ENCODE results near the gene HELZ. TPM values are rescaled to one million over a fixed set of nuclear protein-coding genes. Genes with fewer than 3 reads are reported as not detected.

The HELZ gene
- total RNA-seq, 4 donors from 2014 or later = 14.7 to 122 (median 45.9) TPM

DNA sequence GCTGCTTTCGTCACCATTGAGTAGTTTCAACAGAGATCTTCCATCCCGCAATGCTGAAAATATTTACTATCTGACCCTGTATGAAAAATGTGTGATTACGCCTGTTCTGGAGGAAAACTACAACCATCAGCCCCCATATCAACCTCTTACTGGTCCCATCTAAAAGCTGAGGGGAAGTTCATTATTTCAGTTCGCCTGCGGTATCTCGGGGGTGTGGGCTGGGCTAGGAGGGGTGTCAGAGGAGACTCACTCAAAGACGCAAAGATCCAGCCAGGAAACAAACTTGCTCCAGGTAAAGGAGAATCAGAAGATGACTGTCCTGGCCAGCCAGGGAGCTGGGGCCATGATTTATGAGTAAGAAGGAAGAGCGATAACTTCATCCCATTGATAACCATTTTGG, 187.0 kb downstream of the HELZ start:
- intact Hi-C loops (cut with DNase I; ENCODE audit: low total_unique reads) = no loop called here
- TF ChIP-seq, protein P1, sequence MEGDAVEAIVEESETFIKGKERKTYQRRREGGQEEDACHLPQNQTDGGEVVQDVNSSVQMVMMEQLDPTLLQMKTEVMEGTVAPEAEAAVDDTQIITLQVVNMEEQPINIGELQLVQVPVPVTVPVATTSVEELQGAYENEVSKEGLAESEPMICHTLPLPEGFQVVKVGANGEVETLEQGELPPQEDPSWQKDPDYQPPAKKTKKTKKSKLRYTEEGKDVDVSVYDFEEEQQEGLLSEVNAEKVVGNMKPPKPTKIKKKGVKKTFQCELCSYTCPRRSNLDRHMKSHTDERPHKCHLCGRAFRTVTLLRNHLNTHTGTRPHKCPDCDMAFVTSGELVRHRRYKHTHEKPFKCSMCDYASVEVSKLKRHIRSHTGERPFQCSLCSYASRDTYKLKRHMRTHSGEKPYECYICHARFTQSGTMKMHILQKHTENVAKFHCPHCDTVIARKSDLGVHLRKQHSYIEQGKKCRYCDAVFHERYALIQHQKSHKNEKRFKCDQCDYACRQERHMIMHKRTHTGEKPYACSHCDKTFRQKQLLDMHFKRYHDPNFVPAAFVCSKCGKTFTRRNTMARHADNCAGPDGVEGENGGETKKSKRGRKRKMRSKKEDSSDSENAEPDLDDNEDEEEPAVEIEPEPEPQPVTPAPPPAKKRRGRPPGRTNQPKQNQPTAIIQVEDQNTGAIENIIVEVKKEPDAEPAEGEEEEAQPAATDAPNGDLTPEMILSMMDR (IDR thresholded peaks at IDR 0.05) = no peak
- no peak for TF ChIP-seq POLR2A (IDR thresholded peaks at IDR 0.05)
- no peak for DNase-seq
- Histone ChIP-seq H3K27me3 (no peaks in the 10 kb centered on the region), H3K9me3 (no peaks in the 10 kb centered on the region), H3K27ac (no peak overlapping the region), H3K4me1 (no peaks in the 10 kb centered on the region), H3K4me3 (no peak overlapping the region), H3K36me3 (no peaks in the 10 kb centered on the region)

DNA sequence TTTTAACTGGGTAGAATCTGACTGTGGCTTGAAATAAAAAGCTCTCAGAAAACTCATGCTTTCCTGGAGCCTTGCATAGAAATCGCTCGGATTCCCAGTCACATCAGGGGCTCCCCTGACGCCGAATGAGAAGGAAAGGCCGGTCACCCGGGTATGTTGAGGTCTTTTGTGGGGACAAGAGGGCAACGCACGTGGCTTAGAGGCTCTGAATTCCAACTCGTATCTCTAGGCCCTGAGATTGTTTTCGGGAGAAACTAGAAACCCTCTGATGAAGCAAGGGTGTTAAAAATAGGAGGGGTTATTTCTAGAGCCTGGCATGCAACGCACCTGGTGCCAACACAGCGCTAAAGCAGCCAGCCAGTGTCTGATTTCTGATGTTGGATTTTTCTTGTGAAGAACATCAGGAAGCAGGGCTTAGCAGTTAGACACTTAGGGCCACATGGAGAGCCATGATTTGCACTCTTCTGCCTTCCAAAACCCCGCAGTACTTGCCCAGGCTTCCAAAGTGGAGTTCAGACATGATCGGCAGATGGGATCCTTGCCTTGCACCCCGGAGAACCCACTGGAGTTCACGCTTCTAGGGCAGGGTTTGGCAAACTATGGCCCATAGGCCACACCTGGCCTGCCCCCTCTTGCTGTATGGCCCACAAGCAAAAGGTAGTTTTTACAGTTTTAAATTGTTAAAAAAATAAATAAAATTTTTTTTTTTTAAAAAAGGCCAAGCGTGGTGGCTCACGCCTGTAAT, 188.1 kb downstream of the HELZ start:
- Histone ChIP-seq H3K36me3 (no peaks in the 10 kb centered on the region), H3K4me1 (no peaks in the 10 kb centered on the region), H3K9me3 (no peaks in the 10 kb centered on the region), H3K4me3 (no peak overlapping the region), H3K27me3 (no peaks in the 10 kb centered on the region), H3K27ac (no peak overlapping the region)
- no peak for TF ChIP-seq POLR2A (IDR thresholded peaks at IDR 0.05)
- TF ChIP-seq, protein P1 (IDR thresholded peaks at IDR 0.05) = no peak
- no peak for DNase-seq
- intact Hi-C loops (cut with DNase I; ENCODE audit: low total_unique reads) = no loop called here

DNA sequence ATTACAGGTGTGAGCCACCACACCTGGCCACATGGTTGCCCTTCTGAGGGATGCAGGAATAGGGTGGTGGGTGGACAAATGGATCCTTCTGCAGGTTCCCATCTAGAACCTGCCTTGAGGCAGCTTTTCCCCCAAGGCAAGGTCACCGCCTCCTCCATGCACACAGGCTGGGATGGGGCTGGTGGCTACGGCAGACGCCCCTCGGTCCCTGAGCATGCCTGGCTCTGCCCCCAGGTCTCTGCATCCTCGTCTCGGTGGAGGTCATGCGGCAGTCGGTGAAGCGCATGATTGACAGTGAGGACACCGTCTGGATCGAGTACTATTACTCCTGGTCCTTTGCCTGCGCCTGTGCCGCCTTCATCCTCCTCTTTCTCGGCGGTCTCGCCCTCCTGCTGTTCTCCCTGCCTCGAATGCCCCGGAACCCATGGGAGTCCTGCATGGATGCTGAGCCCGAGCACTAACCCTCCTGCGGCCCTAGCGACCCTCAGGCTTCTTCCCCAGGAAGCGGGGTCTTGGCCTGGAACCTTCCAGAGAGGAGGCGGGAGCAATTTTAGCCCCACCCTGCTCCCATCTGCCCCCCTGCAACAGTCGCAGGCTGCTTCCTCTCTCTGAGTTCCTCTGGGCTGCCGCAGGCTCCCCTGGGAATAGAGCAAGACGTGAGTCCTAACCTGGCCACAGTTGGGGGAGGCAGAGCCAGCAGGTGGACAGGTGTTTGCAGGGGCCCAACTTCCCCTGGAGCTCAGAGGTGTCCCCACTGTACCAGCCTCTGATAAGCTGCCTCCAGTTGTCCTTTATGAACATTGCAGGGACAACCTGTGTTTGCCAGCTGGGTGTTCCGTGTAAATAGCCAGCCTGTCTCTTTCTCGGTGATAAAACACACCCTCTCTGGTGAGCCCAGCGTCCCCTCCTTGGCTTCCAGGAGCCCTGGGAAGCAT, 188.9 kb downstream of the HELZ start:
- H3K36me3 ChIP-seq = no peaks in the 10 kb centered on the region
- TF ChIP-seq, protein P1 (IDR thresholded peaks at IDR 0.05) = no peak
- no peak for TF ChIP-seq POLR2A (IDR thresholded peaks at IDR 0.05)
- H3K4me3 ChIP-seq = no peak overlapping the region
- no peak for DNase-seq
- no peak overlapping the region for H3K27ac ChIP-seq
- intact Hi-C loops (cut with DNase I; ENCODE audit: low total_unique reads) = no loop called here
- H3K27me3 ChIP-seq = no peaks in the 10 kb centered on the region
- no peaks in the 10 kb centered on the region for H3K4me1 ChIP-seq
- no peaks in the 10 kb centered on the region for H3K9me3 ChIP-seq

DNA sequence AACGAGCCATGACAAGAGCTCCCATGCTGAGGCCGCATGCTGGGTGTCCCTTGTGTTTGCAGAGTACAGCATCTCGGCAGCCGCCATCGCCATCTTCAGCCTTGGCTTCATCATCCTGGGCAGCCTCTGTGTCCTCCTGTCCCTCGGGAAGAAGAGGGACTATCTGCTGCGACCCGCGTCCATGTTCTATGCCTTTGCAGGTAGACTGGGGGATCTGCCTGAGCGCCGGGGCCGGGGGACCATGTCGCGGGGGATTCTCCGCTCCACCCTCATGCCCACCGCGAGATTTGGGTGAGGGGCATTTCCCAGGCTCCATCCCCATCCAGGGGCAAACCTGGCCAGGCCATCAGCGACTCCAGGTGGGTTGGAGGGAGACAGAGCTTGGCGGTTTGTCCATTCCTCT, 190.0 kb downstream of the HELZ start:
- H3K27me3 ChIP-seq = no peaks in the 10 kb centered on the region
- H3K4me3 ChIP-seq = no peak overlapping the region
- no peak for TF ChIP-seq POLR2A (IDR thresholded peaks at IDR 0.05)
- TF ChIP-seq, protein P1 (IDR thresholded peaks at IDR 0.05) = no peak
- peaks cover 0 to 3% of the 10 kb centered on the region in 2 donors for H3K9me3 ChIP-seq
- no peaks in the 10 kb centered on the region for H3K4me1 ChIP-seq
- H3K36me3 ChIP-seq = no peaks in the 10 kb centered on the region
- H3K27ac ChIP-seq = no peak overlapping the region
- no peak for DNase-seq
- intact Hi-C loops (cut with DNase I; ENCODE audit: low total_unique reads) = no loop called here

DNA sequence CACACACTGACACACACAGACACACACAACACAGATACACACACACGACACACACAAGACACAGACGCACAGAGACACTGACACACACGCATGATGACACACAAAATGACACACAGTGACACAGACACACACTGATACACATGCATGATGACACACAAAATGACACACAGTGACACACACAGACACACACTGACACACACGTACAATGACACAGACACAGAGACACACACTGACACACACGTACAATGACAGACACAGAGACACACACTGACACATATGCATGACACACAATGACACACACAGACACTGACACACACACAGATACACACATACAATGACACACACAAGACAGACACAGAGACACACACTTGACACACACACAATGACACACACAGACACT, 190.4 kb downstream of the HELZ start:
- peaks cover 0 to 7% of the 10 kb centered on the region in 2 donors for H3K9me3 ChIP-seq
- intact Hi-C loops (cut with DNase I; ENCODE audit: low total_unique reads) = no loop called here
- no peaks in the 10 kb centered on the region for H3K36me3 ChIP-seq
- DNase-seq = no peak
- no peaks in the 10 kb centered on the region for H3K4me1 ChIP-seq
- no peaks in the 10 kb centered on the region for H3K27me3 ChIP-seq
- H3K4me3 ChIP-seq = no peak overlapping the region
- TF ChIP-seq POLR2A (IDR thresholded peaks at IDR 0.05) = no peak
- TF ChIP-seq, protein P1 (IDR thresholded peaks at IDR 0.05) = no peak
- no peak overlapping the region for H3K27ac ChIP-seq
